Measurements from ENCODE around the gene LIMCH1. TPM values are rescaled to one million over a fixed set of nuclear protein-coding genes. Genes with fewer than 3 reads are reported as not detected.

Gene LIMCH1
- total and polyA plus RNA-seq, 11 donors, result 50.9 to 345 (median 233) TPM

GRCh38 chr4:41614519-41614918 is 76.6 kb downstream of the LIMCH1 start:
- TF ChIP-seq CTCF (IDR thresholded peaks at IDR 0.05), result no peak
- no peak for TF ChIP-seq POLR2A (IDR thresholded peaks at IDR 0.05)
- no peaks in the 10 kb centered on the region for H3K9me3 ChIP-seq
- no peak for DNase-seq
- ATAC-seq, result no peak
- intact Hi-C loops (cut with DNase I), result loop anchor here in 5 of 10 donors (5.0 to 10.0 kb wide), 5 partner anchors 42 to 257 kb away; partner anchors contain the start of gene LIMCH1 (in 1 of the 5)
- peaks cover 0 to 41% (median 32%) of the 10 kb centered on the region in 12 donors for H3K4me1 ChIP-seq
- no peaks in the 10 kb centered on the region for H3K27me3 ChIP-seq
- WGBS, 4 donors, result 85 to 93% (median 88%) methylated on average over 2 of the region's 2 CpGs
- peaks cover 0 to 57% (median 8%) of the 10 kb centered on the region in 9 donors for H3K36me3 ChIP-seq
- no peak overlapping the region for H3K4me3 ChIP-seq
- H3K27ac ChIP-seq, result peak overlapping the region in 4 of 12 donors; percentile 29 to 73 (median 64)

DNA sequence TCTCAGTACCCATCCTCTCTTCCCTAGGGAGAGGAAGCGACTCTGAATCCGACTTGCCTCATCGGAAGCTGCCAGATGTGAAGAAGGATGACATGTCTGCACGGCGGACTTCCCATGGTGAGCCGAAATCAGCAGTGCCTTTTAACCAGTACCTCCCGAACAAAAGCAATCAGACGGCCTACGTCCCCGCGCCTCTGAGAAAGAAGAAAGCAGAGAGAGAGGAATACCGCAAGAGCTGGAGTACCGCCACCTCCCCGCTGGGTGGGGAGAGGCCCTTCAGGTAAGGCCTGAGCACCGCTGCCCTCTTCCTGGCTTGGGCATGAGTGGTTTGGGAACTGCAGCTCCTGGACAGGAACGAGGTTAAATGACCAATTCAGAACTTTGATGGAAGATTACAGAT is 81.2 kb downstream of the LIMCH1 start:
- 85 to 89% (median 88%) methylated on average over 16 of the region's 16 CpGs for WGBS, 4 donors
- H3K4me1 ChIP-seq, result peaks cover 0 to 25% (median 6%) of the 10 kb centered on the region in 12 donors
- no peak for DNase-seq

DNA sequence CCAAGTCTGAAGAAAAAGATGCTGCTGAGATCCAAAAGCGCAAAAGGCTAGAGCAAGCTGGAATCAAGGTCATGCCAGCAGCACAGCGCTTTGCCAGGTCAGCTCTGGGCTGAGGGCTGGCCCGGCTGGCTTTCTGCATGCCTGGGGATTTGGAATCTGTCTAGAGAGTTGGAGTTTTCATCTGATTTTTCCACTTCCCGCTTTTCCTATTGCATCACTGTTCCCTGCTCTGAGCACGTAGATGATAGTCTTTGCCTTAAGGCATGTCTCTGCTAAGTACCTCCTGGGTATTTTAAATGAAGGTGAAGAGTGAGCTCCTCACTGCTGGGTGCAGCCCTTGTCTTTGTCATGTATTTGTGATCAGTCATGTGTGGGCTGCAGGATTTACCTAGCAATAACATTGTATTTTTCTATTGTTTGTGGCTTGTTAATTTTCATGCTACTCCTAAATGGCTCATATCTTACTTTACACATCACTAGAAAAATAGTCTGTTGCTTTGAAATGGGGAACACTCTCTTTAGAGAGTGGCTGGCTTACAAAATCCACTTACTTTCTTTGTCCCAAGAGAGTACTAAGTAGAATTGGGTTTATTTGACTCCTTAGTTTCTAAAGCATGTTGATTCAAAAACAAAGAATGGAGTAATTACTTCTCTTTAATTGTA is 82.8 kb downstream of the LIMCH1 start:
- peak in 1 of 5 donors; percentile 27 for DNase-seq
- 68 to 88% (median 76%) methylated on average over 5 of the region's 5 CpGs for WGBS, 4 donors
- Histone ChIP-seq H3K36me3 (peaks cover 0 to 75% (median 18%) of the 10 kb centered on the region in 9 donors), H3K27ac (peak overlapping the region in 1 of 12 donors; percentile 26), H3K4me3 (no peak overlapping the region), H3K27me3 (no peaks in the 10 kb centered on the region), H3K4me1 (peaks cover 0 to 26% (median 5%) of the 10 kb centered on the region in 12 donors), H3K9me3 (no peaks in the 10 kb centered on the region)
- TF ChIP-seq POLR2A (IDR thresholded peaks at IDR 0.05) (no peak), CTCF (IDR thresholded peaks at IDR 0.05) (no peak)
- ATAC-seq, result peak in 2 of 4 donors; percentile 6 to 62
- intact Hi-C loops (cut with DNase I), result loop anchor here in 1 of 10 donors (10.0 kb wide), 1 partner anchor 176 kb away; no protein-coding TSS in a partner anchor

More for the DNA sequence above, 81.2 kb downstream of the LIMCH1 start:
- Histone ChIP-seq H3K9me3 (no peaks in the 10 kb centered on the region), H3K27me3 (no peaks in the 10 kb centered on the region), H3K36me3 (peaks cover 0 to 85% (median 18%) of the 10 kb centered on the region in 9 donors), H3K27ac (no peak overlapping the region), H3K4me3 (no peak overlapping the region)
- TF ChIP-seq CTCF (IDR thresholded peaks at IDR 0.05) (no peak), POLR2A (IDR thresholded peaks at IDR 0.05) (no peak)
- intact Hi-C loops (cut with DNase I), result loop anchor here in 2 of 10 donors (10.0 kb wide), 1 partner anchor 254 kb away; no protein-coding TSS in a partner anchor
- no peak for ATAC-seq

DNA sequence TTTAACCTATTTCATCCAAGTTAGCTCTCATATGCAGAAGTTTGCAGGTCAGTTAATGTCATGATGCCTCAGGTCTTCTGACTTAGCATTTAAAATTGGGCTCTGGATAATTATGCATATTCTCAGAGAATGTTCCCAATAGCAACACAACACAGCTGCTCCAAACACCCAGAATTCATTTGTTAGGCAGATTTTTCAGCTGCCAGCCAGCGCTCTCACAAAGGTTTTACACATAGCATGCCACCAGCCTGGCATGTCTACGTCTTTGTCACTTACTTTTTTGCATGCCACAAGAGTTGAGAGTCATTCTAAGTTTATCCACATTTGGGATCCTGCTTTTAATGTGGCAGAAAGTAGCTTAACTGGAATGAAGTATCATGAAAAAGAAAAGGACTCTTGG is 84.8 kb downstream of the LIMCH1 start:
- peak overlapping the region in 5 of 12 donors; percentile 7 to 71 (median 23) for H3K27ac ChIP-seq
- no peak overlapping the region for H3K4me3 ChIP-seq
- TF ChIP-seq POLR2A (IDR thresholded peaks at IDR 0.05) (no peak), CTCF (IDR thresholded peaks at IDR 0.05) (no peak)
- H3K27me3 ChIP-seq, result no peaks in the 10 kb centered on the region
- peaks cover 0 to 31% (median 5%) of the 10 kb centered on the region in 12 donors for H3K4me1 ChIP-seq
- H3K36me3 ChIP-seq, result peaks cover 0 to 68% (median 18%) of the 10 kb centered on the region in 9 donors
- intact Hi-C loops (cut with DNase I), result loop anchor here in 1 of 10 donors (10.0 kb wide), 1 partner anchor 178 kb away; no protein-coding TSS in a partner anchor
- no peaks in the 10 kb centered on the region for H3K9me3 ChIP-seq
- ATAC-seq, result peak in 2 of 4 donors; percentile 25 to 68
- DNase-seq, result no peak
- WGBS, 4 donors, result 52 to 79% (median 65%) methylated on average over 2 of the region's 2 CpGs
